Tongue (tissue), 2 donors: ENCODE data around the gene EDAR. TPM values are rescaled to one million over a fixed set of nuclear protein-coding genes. Genes with fewer than 3 reads are reported as not detected.

Experiments
- DNase-seq: peaks from one replicate; pipeline ENCODE4 v3.0.0-alpha.2; 2015
- total RNA-seq: library from RNA; depleted of rRNA; stranded (reverse); fragments of >200 nt; gene quantifications from one replicate; pipeline ENCODE4 v1.2.3, GENCODE V29; 2014

Gene EDAR
- total RNA-seq, 1 donor from 2014 or later = 0.31 TPM

DNA sequence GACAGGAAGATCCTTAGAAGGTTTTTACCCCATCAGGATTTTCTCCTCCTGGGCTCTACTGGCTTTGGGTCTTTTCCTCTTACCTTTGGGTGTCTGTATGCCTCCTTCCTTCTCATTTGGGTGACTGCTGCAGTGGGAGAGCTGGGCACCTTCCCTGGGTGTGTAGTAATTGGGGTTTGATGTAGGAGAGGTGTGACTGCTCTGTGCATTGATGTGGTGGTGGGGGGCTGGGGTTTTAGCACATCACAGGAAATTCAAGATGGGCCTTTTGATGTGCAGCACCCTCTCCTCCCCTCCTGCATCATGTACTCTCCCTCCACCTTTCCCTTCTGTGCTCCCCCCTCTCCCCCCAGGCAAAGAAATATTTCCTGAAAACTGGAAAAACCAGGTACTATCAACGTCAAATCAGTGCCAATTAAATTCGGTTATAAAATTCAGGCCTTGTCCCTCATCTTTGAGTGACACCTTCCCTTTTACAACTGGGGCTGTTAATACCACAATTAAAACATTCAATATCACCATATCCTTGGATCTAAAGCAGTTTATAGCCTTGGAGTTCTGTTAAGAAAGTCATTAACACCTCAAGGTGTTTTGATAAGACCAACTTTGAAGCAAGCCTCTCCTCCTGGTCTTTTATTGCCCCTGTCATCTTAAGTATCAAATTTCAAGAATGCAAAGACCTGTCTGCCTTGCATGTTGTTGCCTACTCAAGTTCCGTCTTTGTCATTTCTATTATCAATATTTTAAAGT, 23.3 kb downstream of the EDAR start:
- DNase-seq = no peak

- DNase-seq = no peak
Observed at GRCh38 chr2:108963057-108963456, 26.0 kb downstream of the EDAR start.

- DNase-seq = no peak
Observed at GRCh38 chr2:108961796-108962195, 27.2 kb downstream of the EDAR start.

DNA sequence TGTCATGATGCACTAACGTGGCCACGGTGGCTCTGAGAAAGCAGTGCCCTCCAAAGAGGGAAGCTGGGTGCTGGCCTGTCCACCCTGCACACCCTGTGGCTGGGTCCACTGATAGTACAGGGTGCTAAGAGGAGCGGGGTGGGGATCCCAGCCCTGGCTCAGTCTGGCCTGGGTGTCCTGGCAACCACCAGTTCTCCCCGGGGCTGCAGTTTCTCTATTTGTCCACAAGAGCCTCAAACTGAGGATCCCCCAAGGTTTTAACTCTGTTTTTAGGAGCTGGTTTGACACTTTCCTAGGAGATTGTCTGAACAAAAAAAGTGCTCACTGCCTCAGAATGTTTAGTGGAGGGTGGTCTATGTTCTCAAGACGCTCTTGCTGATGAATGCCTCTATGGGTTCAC, 29.0 kb downstream of the EDAR start:
- no peak for DNase-seq

DNA sequence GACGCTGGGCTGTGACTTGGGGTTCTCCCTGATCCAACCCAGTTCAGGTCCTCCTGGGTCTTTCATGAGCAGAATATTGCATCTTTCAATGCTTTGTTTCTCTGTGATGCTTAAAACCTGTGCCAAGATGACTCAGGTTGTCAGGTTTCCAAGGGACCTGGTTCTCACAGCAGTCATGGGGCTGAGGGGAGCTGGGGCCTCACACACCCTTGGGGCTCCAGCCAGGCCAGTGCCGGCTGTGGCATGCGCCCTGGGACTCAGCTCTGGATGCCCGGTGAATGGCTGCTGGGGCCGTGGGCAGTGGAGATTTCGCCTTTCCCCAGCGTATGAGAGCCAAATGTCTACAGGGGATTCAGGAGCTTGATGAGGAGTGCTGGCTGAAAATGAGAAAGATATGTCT, 29.6 kb downstream of the EDAR start:
- no peak for DNase-seq

DNA sequence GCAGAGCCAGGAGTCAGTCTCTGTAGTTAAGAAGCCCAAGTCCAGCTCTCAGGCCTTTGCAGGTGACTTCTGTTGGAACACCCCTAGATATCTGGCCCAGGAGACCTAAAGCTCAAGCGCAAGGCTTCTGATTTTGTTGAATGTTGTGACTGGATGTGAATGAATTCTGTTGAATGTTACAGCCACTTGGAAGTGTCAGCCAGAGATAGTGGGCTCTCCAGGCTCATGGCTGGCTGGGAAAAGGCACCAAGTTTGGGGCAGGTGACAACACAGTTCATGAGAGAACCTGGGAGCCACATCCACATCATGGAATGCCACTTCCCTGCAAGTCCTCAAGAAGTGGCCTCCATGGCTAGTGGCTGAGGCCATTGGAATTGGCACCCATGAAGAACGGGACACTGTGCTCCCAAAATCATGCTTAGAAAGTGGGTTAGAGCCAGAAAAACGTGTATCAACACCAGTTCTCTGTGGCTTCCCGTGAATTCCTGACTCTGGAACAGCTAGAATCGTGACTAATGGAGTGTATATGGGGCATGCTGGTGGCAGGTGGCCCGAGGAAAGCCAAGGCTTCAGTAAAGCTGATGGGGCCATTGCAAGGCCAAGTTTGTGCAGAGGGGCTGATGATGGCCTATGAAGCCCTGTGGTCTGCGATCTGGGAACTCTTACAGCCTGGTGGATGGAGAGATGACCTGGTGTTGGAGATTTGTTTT, 30.2 kb downstream of the EDAR start:
- no peak for DNase-seq

DNA sequence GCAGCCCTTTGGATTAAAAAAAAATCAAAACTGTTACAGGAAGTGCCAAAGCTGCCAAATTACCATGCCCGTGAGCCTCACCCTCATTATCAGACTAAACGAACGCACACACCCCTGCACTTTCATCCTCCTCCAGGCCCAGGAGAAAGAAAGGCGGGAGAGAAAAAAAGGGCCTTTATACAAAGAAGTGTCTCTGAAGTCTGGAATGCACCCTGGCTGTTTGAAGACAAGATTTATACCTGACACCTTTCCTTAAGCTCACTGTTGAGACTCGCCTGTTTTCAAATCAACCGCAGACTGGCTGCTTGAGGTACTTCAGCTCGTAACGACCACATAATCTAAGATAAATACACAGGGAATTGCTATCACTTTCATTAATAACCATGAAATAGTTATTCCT, 31.0 kb downstream of the EDAR start:
- no peak for DNase-seq

GRCh38 chr2:108956375-108956774, 32.6 kb downstream of the EDAR start:
- DNase-seq = no peak

DNA sequence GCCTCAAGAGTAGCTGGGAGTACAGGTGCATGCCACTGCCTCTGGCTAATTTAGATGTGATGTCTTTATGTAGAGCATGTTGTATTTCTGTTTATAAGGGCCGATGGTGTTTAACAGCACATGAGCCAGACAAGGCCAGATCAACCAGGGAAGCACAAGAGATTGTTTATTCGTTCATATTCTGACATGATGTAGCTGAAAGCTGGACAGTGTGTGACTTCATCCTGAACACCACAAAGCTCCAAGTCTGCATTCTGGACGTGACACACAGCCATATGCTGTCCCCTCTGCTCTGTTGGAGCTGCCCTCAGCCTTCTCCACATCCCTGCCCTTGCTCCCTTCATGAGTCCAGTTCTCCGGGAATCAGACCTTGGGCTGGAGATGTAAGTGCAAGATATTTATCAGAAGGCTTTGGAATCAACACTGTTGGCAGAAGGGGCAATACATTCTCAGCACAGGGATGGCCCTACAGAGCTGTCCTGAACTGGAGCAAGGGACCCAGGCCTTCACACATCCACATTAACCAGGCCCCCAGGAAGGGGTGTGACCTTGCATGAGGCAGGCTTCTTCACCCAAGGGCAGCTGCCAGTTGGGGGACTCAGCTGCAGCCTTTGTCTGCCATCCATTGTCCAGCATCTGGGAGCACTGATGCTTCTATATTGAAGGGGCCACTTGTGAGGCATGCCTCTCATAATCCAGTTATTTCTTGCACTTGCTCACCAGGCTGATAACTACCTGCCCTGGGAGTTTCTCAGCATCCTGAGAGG, 38.5 kb downstream of the EDAR start:
- DNase-seq = no peak

DNA sequence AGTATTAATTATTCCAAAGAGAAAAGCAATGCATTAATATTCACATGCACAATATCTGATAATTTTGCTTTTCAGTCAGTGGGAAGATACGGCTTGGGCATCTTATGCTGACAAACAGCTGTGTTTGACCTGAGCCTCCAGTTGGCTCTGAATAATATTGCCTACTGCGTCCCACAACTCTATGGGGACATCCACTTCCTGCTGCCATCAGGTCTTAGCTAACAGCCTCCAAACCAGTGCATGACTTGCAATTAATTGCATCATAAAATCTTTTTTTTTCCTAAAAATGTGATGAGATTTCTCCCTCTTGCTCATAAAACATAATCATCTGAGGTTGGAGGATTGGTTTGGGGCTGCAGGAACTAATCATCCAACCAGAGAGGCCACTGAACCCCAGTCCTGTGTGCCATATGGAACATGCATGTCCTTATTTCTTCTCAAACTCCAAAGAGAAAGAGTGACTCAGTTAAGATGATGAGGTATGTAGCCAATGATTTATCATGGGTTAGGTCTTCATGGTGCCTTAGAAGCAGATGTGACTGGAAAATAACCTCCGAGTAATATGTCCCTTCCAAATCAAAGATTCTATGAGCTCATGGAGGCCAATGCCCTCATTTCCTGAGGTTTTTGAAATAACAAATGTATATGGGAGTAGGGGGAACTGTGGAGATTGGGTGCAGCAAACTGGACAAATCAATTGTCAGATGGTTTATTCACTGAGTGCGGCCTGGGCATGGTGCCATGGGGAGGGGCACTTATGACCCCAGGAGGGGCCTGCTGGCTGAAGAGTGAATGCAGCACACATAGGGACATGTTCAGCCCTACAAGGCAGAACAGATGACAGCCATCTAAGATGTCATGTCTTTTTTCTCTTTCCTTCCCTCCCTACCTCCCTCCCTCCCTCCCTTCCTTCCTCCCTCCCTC, 39.4 kb downstream of the EDAR start:
- peak; percentile 72 for DNase-seq

GRCh38 chr2:108947271-108947907, 41.6 kb downstream of the EDAR start:
- DNase-seq = no peak

DNA sequence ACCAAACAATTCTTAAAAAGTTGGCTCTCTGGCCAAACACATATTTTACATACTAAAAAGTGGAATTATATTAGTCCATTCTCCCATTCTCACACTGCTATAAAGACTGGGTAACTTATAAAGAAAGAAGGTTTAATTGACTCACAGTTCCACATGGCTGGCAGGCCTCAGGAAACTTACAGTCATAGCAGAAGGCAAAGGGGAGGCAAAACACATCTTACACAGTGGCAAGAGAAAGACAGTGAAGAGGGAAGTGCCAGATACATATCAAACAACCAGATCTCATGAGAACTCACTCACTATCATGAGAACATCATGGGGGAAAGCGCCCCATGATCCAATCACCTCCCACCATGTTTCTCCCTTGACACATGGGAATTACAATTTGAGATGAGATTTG, 42.6 kb downstream of the EDAR start:
- peak; percentile 43 for DNase-seq

DNA sequence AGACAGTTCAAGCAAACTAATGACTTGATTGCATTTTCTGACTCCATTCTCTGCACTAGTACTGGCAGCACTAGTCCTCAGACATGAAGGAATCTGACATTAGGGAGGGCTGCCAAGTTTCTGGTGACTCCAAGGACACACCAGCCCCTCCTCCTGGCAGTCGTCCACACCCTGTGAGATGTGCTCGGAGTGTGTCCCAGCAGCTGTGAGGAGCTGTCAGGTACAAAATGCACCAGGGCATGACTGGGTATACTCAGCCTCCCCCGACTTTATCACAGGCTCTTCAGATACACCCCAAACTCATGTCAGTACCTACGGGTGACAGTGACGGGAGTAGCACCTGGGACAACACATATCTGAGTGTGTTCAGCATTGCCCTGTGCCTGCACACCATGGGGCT, 43.1 kb downstream of the EDAR start:
- DNase-seq = peak; percentile 87

DNA sequence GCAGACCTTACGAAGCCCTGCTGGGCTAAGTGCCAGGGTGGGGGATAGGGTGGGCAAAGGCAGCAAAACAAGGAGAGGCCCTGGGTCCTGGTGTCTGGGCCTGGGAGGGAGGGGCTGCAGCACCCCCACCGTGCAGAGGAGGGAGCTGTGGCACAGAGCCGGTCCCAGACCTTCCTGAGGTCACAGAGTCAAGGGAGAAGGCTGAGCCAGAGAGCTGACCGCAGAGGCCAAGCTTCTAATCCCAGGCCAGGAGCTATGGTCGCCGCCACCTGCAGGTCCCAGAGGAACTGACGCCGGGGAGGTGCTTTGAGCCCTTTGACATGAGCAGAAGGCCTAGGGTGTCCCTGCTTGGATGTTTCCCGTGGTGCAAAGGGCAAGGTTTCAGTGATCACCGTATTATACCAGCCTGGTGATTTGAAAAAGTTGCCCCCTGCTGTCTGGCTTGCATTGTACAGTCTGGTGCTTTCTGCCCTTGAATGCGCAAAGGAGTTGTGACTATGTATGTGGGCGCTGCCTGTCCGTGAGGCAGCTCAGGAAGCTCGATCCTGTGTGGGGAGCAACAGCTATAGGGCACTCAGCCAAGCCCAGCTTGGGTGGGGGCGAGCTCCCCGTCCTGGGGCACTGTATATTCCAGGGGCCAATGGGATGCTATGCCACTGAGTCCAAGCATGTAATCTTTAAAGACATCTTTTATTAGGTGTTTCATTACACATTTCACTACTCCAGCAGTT, 44.3 kb downstream of the EDAR start:
- DNase-seq = no peak

- no peak for DNase-seq
Observed at GRCh38 chr2:108943751-108944150, 45.3 kb downstream of the EDAR start.

GRCh38 chr2:108942888-108943287, 46.1 kb downstream of the EDAR start:
- DNase-seq = peak; percentile 63

GRCh38 chr2:108942231-108942825, 46.7 kb downstream of the EDAR start:
- DNase-seq = no peak

GRCh38 chr2:108941767-108942166, 47.3 kb downstream of the EDAR start:
- DNase-seq = no peak

GRCh38 chr2:108941161-108941665, 47.8 kb downstream of the EDAR start:
- DNase-seq = no peak

DNA sequence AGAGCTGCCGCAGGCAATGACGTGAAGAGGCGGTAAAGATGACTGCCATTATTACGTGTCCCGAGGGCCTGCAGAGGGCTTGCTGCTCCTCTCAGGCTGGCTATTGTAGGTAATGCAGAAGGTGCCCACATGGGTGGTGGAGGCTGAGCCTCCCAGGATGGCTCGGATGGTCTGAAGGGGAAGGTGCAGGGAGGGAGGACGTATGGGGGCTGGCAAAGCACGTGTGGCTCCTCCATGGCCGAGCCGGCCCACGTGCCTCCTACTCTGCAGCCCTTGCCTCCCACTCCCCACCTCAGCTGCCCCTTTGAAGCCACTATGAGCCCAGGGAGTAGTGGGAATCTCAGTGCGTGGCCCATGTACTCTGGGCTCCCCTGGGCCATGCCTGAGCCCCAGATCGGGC, 48.9 kb downstream of the EDAR start:
- no peak for DNase-seq
